ENCODE measurements around the gene MINDY4. TPM values are rescaled to one million over a fixed set of nuclear protein-coding genes. Genes with fewer than 3 reads are reported as not detected.

The MINDY4 gene
- total and polyA plus RNA-seq, 10 of the 15 experiments (the other 5 are each of a cell fraction or from before 2014, with no cell fraction given), result 0.10 to 0.90 (median 0.40) TPM

DNA sequence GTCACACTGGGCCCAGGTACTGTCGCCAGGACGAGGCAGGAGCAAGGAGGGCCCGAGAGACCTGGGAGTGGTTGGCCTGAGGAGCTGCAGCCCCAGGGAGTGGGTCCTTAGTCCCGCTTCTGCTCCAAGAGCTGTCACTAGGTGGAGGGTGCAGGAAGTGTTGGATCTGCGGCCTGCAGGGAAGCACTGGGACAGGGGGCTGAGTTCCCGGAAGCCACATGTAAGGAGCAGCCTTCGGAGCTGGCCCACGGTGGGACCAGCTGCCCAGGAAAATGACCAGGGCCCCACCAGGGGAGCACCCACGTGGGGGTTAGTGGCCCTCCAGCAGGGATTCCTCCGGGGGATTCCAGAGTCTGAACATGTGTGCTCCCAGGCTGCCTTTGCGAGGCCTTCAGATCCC is 131.2 kb downstream of the MINDY4 start:
- Histone ChIP-seq H3K79me2 (ENCODE audit: control insufficient read depth, insufficient read depth, low read length) (no peaks in the 10 kb centered on the region), H3K36me3 (ENCODE audit: control insufficient read depth in 2 of 2, insufficient read depth in 2 of 2, low read length in 1 of 2) (no peaks in the 10 kb centered on the region), H3K4me1 (ENCODE audit: control insufficient read depth, insufficient read depth, low read length) (no peaks in the 10 kb centered on the region), H3K4me3 (no peak overlapping the region), H4K20me1 (ENCODE audit: control insufficient read depth, insufficient read depth) (no peaks in the 10 kb centered on the region), H3K27ac (ENCODE audit: control insufficient read depth, insufficient read depth) (no peak overlapping the region), H2AFZ (ENCODE audit: control insufficient read depth, low read depth, low read length) (no peak overlapping the region), H3K9ac (ENCODE audit: control insufficient read depth, insufficient read depth, low read length) (no peak overlapping the region), H3K27me3 (replicated peaks in 1 of 2; ENCODE audit: control insufficient read depth in 2 of 2, insufficient read depth in 2 of 2, low read length in 1 of 2) (peaks cover 0 to 2% of the 10 kb centered on the region in 2 experiments; a peak in 2 of 4 replicates), H3K4me2 (ENCODE audit: control insufficient read depth, insufficient read depth) (no peak overlapping the region), H3K9me3 (replicated peaks; ENCODE audit: control insufficient read depth, insufficient read depth, low read length) (no peaks in the 10 kb centered on the region)
- ATAC-seq, result no peak
- 44% methylated on average over 11 of the region's 11 CpGs for WGBS (ENCODE audit: insufficient coverage, insufficient replicate concordance, low lambda C conversion rate, missing lambda C conversion rate)
- RAD21 ChIA-PET (ENCODE audit: unreplicated experiment), result no interaction called here
- FAIRE-seq, result no peak
- in situ Hi-C loops (cut with MboI), result no loop called here
- DNase-seq (ENCODE audit: low read depth, low spot score), result no peak
- BruUV-seq (replicated peaks), result no TSS peak
- intact Hi-C loops (cut with micrococcal nuclease; ENCODE audit: unreplicated experiment), result no loop called here
- SMC1A ChIA-PET (ENCODE audit: uncharacterized antibody, unreplicated experiment), result no interaction called here
- CTCF ChIA-PET, result no interaction called here
- TF ChIP-seq, protein P1, sequence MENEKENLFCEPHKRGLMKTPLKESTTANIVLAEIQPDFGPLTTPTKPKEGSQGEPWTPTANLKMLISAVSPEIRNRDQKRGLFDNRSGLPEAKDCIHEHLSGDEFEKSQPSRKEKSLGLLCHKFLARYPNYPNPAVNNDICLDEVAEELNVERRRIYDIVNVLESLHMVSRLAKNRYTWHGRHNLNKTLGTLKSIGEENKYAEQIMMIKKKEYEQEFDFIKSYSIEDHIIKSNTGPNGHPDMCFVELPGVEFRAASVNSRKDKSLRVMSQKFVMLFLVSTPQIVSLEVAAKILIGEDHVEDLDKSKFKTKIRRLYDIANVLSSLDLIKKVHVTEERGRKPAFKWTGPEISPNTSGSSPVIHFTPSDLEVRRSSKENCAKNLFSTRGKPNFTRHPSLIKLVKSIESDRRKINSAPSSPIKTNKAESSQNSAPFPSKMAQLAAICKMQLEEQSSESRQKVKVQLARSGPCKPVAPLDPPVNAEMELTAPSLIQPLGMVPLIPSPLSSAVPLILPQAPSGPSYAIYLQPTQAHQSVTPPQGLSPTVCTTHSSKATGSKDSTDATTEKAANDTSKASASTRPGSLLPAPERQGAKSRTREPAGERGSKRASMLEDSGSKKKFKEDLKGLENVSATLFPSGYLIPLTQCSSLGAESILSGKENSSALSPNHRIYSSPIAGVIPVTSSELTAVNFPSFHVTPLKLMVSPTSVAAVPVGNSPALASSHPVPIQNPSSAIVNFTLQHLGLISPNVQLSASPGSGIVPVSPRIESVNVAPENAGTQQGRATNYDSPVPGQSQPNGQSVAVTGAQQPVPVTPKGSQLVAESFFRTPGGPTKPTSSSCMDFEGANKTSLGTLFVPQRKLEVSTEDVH (IDR thresholded peaks at IDR 0.05; ENCODE audit: low read depth, partially characterized antibody), result no peak
- no peak for TF ChIP-seq TARDBP (IDR thresholded peaks at IDR 0.05; ENCODE audit: borderline replicate concordance)
- TF ChIP-seq GATAD2B (conservative IDR thresholded peaks at IDR 0.05; ENCODE audit: low read depth), result no peak
- TF ChIP-seq MYC (IDR thresholded peaks at IDR 0.05; ENCODE audit: insufficient read depth, insufficient read length, insufficient replicate concordance, low read length, severe bottlenecking), result no peak
- TF ChIP-seq, protein P2, sequence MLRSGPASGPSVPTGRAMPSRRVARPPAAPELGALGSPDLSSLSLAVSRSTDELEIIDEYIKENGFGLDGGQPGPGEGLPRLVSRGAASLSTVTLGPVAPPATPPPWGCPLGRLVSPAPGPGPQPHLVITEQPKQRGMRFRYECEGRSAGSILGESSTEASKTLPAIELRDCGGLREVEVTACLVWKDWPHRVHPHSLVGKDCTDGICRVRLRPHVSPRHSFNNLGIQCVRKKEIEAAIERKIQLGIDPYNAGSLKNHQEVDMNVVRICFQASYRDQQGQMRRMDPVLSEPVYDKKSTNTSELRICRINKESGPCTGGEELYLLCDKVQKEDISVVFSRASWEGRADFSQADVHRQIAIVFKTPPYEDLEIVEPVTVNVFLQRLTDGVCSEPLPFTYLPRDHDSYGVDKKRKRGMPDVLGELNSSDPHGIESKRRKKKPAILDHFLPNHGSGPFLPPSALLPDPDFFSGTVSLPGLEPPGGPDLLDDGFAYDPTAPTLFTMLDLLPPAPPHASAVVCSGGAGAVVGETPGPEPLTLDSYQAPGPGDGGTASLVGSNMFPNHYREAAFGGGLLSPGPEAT (IDR thresholded peaks at IDR 0.05; ENCODE audit: low read depth), result no peak
- TF ChIP-seq, protein P3, sequence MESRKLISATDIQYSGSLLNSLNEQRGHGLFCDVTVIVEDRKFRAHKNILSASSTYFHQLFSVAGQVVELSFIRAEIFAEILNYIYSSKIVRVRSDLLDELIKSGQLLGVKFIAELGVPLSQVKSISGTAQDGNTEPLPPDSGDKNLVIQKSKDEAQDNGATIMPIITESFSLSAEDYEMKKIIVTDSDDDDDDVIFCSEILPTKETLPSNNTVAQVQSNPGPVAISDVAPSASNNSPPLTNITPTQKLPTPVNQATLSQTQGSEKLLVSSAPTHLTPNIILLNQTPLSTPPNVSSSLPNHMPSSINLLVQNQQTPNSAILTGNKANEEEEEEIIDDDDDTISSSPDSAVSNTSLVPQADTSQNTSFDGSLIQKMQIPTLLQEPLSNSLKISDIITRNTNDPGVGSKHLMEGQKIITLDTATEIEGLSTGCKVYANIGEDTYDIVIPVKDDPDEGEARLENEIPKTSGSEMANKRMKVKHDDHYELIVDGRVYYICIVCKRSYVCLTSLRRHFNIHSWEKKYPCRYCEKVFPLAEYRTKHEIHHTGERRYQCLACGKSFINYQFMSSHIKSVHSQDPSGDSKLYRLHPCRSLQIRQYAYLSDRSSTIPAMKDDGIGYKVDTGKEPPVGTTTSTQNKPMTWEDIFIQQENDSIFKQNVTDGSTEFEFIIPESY (IDR thresholded peaks at IDR 0.05), result no peak
- POLR2A ChIA-PET, result no interaction called here
